ENCODE results near the gene ELL2.

ELL2 gene

DNA sequence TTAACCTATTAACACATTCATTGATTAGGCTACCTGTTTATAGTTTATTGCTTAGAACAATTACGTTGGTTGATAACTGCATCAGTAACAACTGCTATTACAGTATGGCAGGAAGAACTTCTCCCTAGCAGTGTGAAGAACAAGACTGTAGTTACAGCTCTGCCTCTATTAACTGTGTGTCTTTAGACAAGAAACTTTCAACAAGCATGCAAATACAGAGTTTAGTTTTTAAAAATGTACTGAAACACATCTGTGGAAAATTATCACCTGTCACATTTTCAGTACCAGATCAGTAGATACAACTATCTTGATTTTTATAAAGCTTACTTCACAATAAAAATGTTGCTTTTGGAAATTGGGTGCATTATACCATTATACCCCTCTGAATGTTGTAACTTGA is 22.2 kb downstream of the ELL2 start:
- Mint-ChIP-seq H3K4me1 (ENCODE audit: low read depth in 2 of 2) (peaks cover 3 to 5% of the 10 kb centered on the region in 2 donors), H3K4me3 (no peak overlapping the region), H3K27me3 (no peaks in the 10 kb centered on the region), H3K27ac (no peak overlapping the region), H3K9me3 (no peaks in the 10 kb centered on the region), H3K36me3 (ENCODE audit: insufficient read depth) (peaks cover 4% of the 10 kb centered on the region)
- DNase-seq (no peak), ATAC-seq (replicated peaks) (no peak)

GRCh38 chr5:95938766-95939165 is 22.9 kb downstream of the ELL2 start:
- Mint-ChIP-seq H3K4me3 (no peak overlapping the region), H3K36me3 (ENCODE audit: insufficient read depth) (peaks cover 4% of the 10 kb centered on the region), H3K9me3 (no peaks in the 10 kb centered on the region), H3K4me1 (ENCODE audit: low read depth in 2 of 2) (peaks cover 4 to 6% of the 10 kb centered on the region in 2 donors), H3K27me3 (no peaks in the 10 kb centered on the region), H3K27ac (no peak overlapping the region)
- DNase-seq (no peak), ATAC-seq (replicated peaks) (no peak)

DNA sequence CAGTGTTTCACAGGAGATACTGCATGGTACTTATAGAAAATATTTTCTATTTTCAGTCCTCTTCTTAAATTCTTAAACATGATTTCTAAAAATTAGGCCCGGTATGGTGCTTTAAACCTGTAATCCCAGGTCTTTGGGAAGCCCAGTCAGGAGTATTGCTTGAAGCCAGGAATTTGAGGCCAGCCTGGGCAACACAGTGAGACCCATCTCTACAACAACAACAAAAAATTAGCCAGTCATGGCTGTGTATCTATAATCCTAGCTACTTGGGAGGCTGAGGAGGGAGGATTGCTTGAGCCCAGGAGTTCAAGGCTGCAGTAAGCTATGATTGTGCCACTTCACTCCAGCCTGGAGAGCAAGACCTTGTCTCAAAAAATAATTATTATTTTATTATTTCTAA is 23.3 kb downstream of the ELL2 start:
- H3K4me1 Mint-ChIP-seq (ENCODE audit: low read depth in 2 of 2): peaks cover 4 to 6% of the 10 kb centered on the region in 2 donors
- ATAC-seq (replicated peaks) (no peak), DNase-seq (no peak)
- H3K27me3 Mint-ChIP-seq: no peaks in the 10 kb centered on the region
- H3K9me3 Mint-ChIP-seq: no peaks in the 10 kb centered on the region
- H3K4me3 Mint-ChIP-seq: no peak overlapping the region
- peaks cover 4% of the 10 kb centered on the region for H3K36me3 Mint-ChIP-seq (ENCODE audit: insufficient read depth)
- H3K27ac Mint-ChIP-seq: no peak overlapping the region

GRCh38 chr5:95937607-95938152 is 24.0 kb downstream of the ELL2 start:
- no peak overlapping the region for H3K4me3 Mint-ChIP-seq
- no peak for ATAC-seq (replicated peaks)
- no peak overlapping the region for H3K27ac Mint-ChIP-seq
- H3K9me3 Mint-ChIP-seq: no peaks in the 10 kb centered on the region
- H3K27me3 Mint-ChIP-seq: no peaks in the 10 kb centered on the region
- peaks cover 4% of the 10 kb centered on the region for H3K36me3 Mint-ChIP-seq (ENCODE audit: insufficient read depth)
- peaks cover 4 to 6% of the 10 kb centered on the region in 2 donors for H3K4me1 Mint-ChIP-seq (ENCODE audit: low read depth in 2 of 2)
- DNase-seq: no peak

GRCh38 chr5:95936812-95937397 is 24.7 kb downstream of the ELL2 start:
- Mint-ChIP-seq H3K9me3 (no peaks in the 10 kb centered on the region), H3K27me3 (no peaks in the 10 kb centered on the region), H3K4me3 (no peak overlapping the region), H3K36me3 (ENCODE audit: insufficient read depth) (peaks cover 4% of the 10 kb centered on the region), H3K4me1 (ENCODE audit: low read depth in 2 of 2) (peaks cover 4 to 6% of the 10 kb centered on the region in 2 donors), H3K27ac (no peak overlapping the region)
- no peak for DNase-seq
- no peak for ATAC-seq (replicated peaks)

GRCh38 chr5:95935553-95936100 is 26.0 kb downstream of the ELL2 start:
- Mint-ChIP-seq H3K4me1 (ENCODE audit: low read depth in 2 of 2) (peaks cover 4 to 6% of the 10 kb centered on the region in 2 donors), H3K36me3 (ENCODE audit: insufficient read depth) (peaks cover 4% of the 10 kb centered on the region), H3K4me3 (no peak overlapping the region), H3K27ac (peak overlapping the region in 1 of 2 donors; percentile 8), H3K27me3 (no peaks in the 10 kb centered on the region), H3K9me3 (no peaks in the 10 kb centered on the region)
- no peak for ATAC-seq (replicated peaks)
- no peak for DNase-seq

GRCh38 chr5:95934207-95934804 is 27.3 kb downstream of the ELL2 start:
- ATAC-seq (replicated peaks) (peak; percentile 16), DNase-seq (no peak)
- no peaks in the 10 kb centered on the region for H3K9me3 Mint-ChIP-seq
- no peak overlapping the region for H3K27ac Mint-ChIP-seq
- no peaks in the 10 kb centered on the region for H3K27me3 Mint-ChIP-seq
- peaks cover 6% of the 10 kb centered on the region for H3K36me3 Mint-ChIP-seq (ENCODE audit: insufficient read depth)
- H3K4me1 Mint-ChIP-seq (ENCODE audit: low read depth in 2 of 2): peaks cover 4 to 6% of the 10 kb centered on the region in 2 donors
- no peak overlapping the region for H3K4me3 Mint-ChIP-seq

- Mint-ChIP-seq H3K27me3 (no peaks in the 10 kb centered on the region), H3K36me3 (ENCODE audit: insufficient read depth) (peaks cover 8% of the 10 kb centered on the region), H3K27ac (no peak overlapping the region), H3K9me3 (no peaks in the 10 kb centered on the region), H3K4me1 (ENCODE audit: low read depth in 2 of 2) (peaks cover 5 to 8% of the 10 kb centered on the region in 2 donors), H3K4me3 (no peak overlapping the region)
- ATAC-seq (replicated peaks) (no peak), DNase-seq (no peak)
Observed at GRCh38 chr5:95932941-95933340, 28.7 kb downstream of the ELL2 start.

DNA sequence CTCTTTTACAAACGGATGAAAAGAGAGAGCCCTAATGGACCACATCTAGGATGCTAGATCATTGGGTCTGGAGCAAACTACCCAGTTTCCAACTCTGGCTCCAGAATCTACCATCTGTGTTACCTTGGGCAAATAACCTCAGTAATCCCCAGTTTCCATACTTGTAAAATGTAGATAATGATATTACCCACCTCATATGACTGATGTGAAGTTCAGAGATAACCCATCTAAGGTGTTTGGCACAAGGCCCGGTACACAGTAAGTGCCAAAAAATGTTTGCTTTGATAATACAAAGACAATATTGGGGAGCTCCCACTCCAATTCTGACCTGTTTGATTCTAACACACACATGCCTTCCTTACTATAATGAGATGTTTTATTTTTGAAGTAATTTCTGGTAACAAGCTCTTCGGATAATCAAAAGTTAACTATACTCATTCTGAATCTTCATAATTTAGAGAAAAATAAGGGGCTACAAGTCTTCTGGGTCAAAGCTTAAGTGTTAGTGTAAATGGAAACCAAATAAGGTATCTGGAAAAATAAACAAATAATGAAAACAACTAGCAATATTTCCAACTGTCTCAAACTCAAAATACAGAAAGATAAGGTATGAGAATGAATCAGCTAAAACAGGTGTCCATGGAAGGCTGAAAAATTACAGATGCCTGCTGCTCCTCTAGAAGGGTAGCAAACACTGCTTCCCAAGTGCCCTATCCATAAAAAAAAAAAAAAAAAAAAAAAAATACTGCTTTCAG is 30.4 kb downstream of the ELL2 start:
- ATAC-seq (replicated peaks) (no peak), DNase-seq (no peak)
- H3K27ac Mint-ChIP-seq: no peak overlapping the region
- H3K27me3 Mint-ChIP-seq: no peaks in the 10 kb centered on the region
- peaks cover 7 to 12% of the 10 kb centered on the region in 2 donors for H3K4me1 Mint-ChIP-seq (ENCODE audit: low read depth in 2 of 2)
- H3K9me3 Mint-ChIP-seq: no peaks in the 10 kb centered on the region
- H3K4me3 Mint-ChIP-seq: no peak overlapping the region
- peaks cover 8% of the 10 kb centered on the region for H3K36me3 Mint-ChIP-seq (ENCODE audit: insufficient read depth)

DNA sequence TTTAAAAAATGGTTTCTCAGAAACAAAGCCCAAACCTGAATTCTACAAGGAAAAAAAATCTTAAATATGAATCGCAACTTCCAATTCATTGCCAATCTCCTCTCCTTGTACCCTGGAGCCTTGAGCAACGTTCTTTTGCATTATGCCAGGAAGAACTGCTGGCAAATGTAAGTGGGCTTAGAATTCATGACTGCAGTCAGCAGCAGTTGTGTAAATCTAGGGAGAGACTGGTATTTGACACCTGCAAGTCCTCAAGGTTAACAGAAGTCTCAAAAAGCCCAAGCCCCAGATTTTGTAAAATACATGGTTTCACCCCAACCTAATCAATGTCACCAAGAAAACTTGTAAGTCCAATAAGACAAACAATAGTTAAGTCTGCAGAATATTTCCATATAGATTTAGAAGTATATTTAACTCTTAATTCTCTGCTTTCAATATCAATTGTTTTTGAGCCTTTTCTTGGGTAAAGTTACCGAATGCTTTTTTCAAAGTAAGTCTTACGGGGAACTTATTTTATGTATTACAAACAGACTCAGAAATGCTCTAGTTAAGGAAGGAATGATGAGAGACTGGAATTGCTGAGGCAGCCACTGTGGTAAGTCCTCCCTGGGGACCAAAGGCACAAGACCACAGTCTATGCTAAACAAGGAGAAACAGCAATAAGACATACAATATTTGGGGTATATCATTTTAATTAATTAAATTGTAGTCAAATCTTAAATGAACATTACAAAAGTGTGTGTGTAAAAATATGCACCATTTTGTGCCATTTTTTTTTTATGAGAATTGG is 31.3 kb downstream of the ELL2 start:
- peaks cover 4 to 12% of the 10 kb centered on the region in 2 donors for H3K4me1 Mint-ChIP-seq (ENCODE audit: low read depth in 2 of 2)
- no peak overlapping the region for H3K4me3 Mint-ChIP-seq
- DNase-seq: no peak
- no peaks in the 10 kb centered on the region for H3K9me3 Mint-ChIP-seq
- ATAC-seq (replicated peaks): no peak
- no peaks in the 10 kb centered on the region for H3K27me3 Mint-ChIP-seq
- peaks cover 11% of the 10 kb centered on the region for H3K36me3 Mint-ChIP-seq (ENCODE audit: insufficient read depth)
- no peak overlapping the region for H3K27ac Mint-ChIP-seq

DNA sequence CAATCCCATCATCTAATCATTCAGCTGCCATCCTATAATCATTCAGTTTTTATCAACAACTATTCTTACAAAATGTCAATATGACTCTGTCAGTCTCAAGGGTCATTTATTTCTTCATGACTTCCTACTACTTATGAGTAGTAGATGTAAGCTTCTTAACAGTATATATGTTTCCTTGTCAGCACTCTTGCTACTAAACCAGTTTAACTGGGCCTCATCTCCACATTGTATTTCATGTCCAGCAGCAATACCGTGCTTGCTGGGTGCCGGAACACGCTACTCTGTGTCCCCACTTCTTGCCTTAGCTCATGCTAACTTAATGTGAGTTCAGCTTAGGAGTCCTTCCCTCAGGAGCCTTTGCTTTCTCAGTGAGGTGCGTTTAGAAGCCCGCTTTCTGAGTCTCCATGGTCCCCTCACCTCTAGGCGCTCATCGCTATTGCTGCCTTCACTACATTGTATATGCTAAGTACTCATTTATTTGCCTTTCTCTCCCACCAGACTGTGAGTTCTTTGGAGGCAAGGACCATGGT is 32.9 kb downstream of the ELL2 start:
- Mint-ChIP-seq H3K36me3 (ENCODE audit: insufficient read depth) (peaks cover 11% of the 10 kb centered on the region), H3K9me3 (no peaks in the 10 kb centered on the region), H3K4me3 (no peak overlapping the region), H3K4me1 (ENCODE audit: low read depth in 2 of 2) (peaks cover 2 to 8% of the 10 kb centered on the region in 2 donors), H3K27me3 (no peaks in the 10 kb centered on the region), H3K27ac (no peak overlapping the region)
- no peak for DNase-seq
- ATAC-seq (replicated peaks): no peak

GRCh38 chr5:95927927-95928723 is 33.5 kb downstream of the ELL2 start:
- H3K27me3 Mint-ChIP-seq: no peaks in the 10 kb centered on the region
- peaks cover 2 to 8% of the 10 kb centered on the region in 2 donors for H3K4me1 Mint-ChIP-seq (ENCODE audit: low read depth in 2 of 2)
- no peak overlapping the region for H3K27ac Mint-ChIP-seq
- ATAC-seq (replicated peaks): no peak
- H3K4me3 Mint-ChIP-seq: no peak overlapping the region
- H3K9me3 Mint-ChIP-seq: no peaks in the 10 kb centered on the region
- peaks cover 15% of the 10 kb centered on the region for H3K36me3 Mint-ChIP-seq (ENCODE audit: insufficient read depth)
- no peak for DNase-seq

All from effector memory CD8-positive, alpha-beta T cell (primary cell).